GM10266 (cell line): Measurements from ENCODE around the gene LMX1A.

Source experiments
- DNase-seq: peaks from one replicate; pipeline ENCODE4 v3.0.0; 2012; ENCODE audit errors: extremely low spot score
- CTCF ChIP-seq: IDR thresholded peaks from 2 replicates; pipeline ENCODE4 v1.5.1; 2012; ENCODE audit warnings: mild to moderate bottlenecking, low read depth; ENCODE audit not compliant: control insufficient read depth, insufficient read depth; ENCODE audit errors: missing control alignments

The LMX1A gene

DNA sequence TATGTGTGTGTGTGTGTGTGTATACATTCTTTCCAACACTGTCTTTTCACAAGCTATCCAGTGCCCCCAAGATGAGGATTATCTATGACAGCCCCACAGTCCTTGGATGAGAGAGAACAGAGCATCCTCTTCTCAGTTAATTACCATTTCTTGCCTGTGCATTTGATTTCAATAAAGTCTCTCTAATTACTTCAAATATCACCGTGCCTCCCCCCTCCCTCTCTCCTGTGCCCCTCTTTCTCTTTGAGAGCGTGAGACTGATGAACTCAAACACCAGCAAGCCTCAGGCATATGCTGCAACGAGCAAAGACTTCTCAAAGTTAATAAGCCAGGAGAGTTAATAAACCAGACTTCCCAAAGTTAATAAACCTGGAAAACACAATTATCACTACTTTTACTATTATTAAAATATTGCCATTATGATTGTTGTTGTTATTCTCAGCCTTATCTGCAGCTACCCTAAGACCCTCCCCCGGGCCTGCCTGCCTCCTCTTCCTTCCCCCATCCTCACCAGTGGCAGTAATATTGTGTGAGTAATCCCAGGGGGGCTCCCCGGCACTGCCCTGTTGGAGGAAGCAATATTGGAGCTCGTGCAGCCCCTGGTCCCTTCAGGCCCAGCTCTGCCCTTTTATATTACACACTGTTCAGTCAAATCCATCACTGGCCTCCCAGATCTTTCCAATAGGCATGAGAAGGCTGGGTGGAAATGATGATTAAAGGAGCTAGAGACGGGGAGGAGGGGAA is 30.9 kb downstream of the LMX1A start:
- no peak for DNase-seq
- no peak for TF ChIP-seq CTCF

GRCh38 chr1:165324050-165324449 is 32.5 kb downstream of the LMX1A start:
- TF ChIP-seq CTCF: no peak
- DNase-seq: no peak

- no peak for TF ChIP-seq CTCF
- no peak for DNase-seq
Observed at GRCh38 chr1:165317612-165318011, 38.9 kb downstream of the LMX1A start.

- no peak for TF ChIP-seq CTCF
- DNase-seq: no peak
Observed at GRCh38 chr1:165316153-165316772, 40.3 kb downstream of the LMX1A start.

GRCh38 chr1:165315481-165315880 is 41.0 kb downstream of the LMX1A start:
- DNase-seq: no peak
- no peak for TF ChIP-seq CTCF

DNA sequence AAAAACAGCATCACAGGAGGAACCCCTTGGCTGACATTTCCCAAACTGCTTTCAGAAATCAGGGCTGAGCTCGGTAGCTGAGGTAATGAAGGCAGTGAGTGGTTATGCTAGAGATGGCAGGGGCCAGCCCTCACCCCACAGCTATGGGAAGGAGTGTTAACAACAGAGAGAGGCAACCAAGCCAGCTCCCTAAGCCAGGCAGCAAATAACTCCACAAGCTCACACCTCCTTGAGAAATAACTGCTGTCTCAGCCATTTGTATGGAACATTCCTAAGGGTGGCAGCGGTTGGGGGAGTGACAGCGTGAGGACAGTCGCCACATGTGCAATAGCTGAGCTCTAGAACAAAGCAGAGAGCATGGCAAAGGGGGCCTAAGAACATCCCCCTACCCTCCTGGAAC is 42.6 kb downstream of the LMX1A start:
- TF ChIP-seq CTCF: no peak

GRCh38 chr1:165312591-165312990 is 43.9 kb downstream of the LMX1A start:
- DNase-seq: no peak

More for the DNA sequence above, 42.6 kb downstream of the LMX1A start:
- DNase-seq: no peak

More at GRCh38 chr1:165312591-165312990, 43.9 kb downstream of the LMX1A start:
- no peak for TF ChIP-seq CTCF
